GM23248 (cell line): ENCODE data around the gene KBTBD3.

Experiments used
- EZH2 ChIP-seq: fragments of 200-600 bp; sonication (generic); IDR thresholded peaks from 2 replicates; pipeline ENCODE4 v1.6.1; 2018; ENCODE audit warnings: antibody characterized with exemption, mild to moderate bottlenecking; ENCODE audit not compliant: insufficient read depth, poor library complexity, severe bottlenecking
- EZH2phosphoT487 ChIP-seq: fragments of 200-600 bp; sonication (generic); IDR thresholded peaks from 2 replicates; pipeline ENCODE4 v1.6.1; 2018; ENCODE audit warnings: antibody characterized with exemption, moderate library complexity, mild to moderate bottlenecking, low read depth; ENCODE audit not compliant: insufficient read depth

GRCh38 chr11:106015066-106015465 is 62.1 kb downstream of the KBTBD3 start:
- TF ChIP-seq EZH2 (no peak), EZH2phosphoT487 (no peak)
